HepG2 (cell line): ENCODE data around the gene TMEM41B. TPM values are rescaled to one million over a fixed set of nuclear protein-coding genes. Genes with fewer than 3 reads are reported as not detected.
A peak's percentile ranks its signal among the peaks of the same experiment; 100 is the strongest.

ENCODE experiments used
- AGO1 ChIP-seq: fragments of 200-400 bp; formaldehyde crosslinking; IDR thresholded peaks from 2 replicates; pipeline ENCODE4 v1.6.1; 2017; ENCODE audit warnings: mild to moderate bottlenecking, low read depth, low read length, moderate library complexity; ENCODE audit not compliant: poor library complexity, severe bottlenecking
- CAMTA2 ChIP-seq: sonication (generic); formaldehyde crosslinking; IDR thresholded peaks from 2 replicates; pipeline ENCODE4 v1.4.0; 2020; ENCODE audit warnings: mild to moderate bottlenecking, missing genetic modification reagents, borderline replicate concordance
- ETV5 ChIP-seq: IDR thresholded peaks from 2 replicates; pipeline ENCODE4 v1.6.1; 2018; ENCODE audit warnings: missing biosample characterization, missing genetic modification reagents, inconsistent platforms, borderline replicate concordance
- FOSL2 ChIP-seq: sonication (generic); formaldehyde crosslinking; IDR thresholded peaks from 2 replicates; pipeline ENCODE4 v1.4.0; 2020; ENCODE audit warnings: missing genetic modification reagents
- HDAC2 ChIP-seq: sonication (generic); formaldehyde crosslinking; IDR thresholded peaks from 2 replicates; pipeline ENCODE4 v1.4.0; 2020; ENCODE audit warnings: missing genetic modification reagents
- HOXA9 ChIP-seq: sonication (generic); formaldehyde crosslinking; IDR thresholded peaks from 2 replicates; pipeline ENCODE4 v1.8.1; 2022; ENCODE audit warnings: missing genetic modification reagents, mild to moderate bottlenecking, moderate library complexity, borderline replicate concordance
- IRF1 ChIP-seq: sonication (generic); formaldehyde crosslinking; IDR thresholded peaks from 2 replicates; pipeline ENCODE4 v1.4.0; 2020; ENCODE audit warnings: low read depth, mild to moderate bottlenecking, missing genetic modification reagents
- KDM5B ChIP-seq: sonication (generic); formaldehyde crosslinking; IDR thresholded peaks from 2 replicates; pipeline ENCODE4 v1.4.0; 2020; ENCODE audit warnings: missing genetic modification reagents, mild to moderate bottlenecking, borderline replicate concordance
- NFRKB ChIP-seq: fragments of 450-650 bp; IDR thresholded peaks from 2 replicates; pipeline ENCODE4 v1.6.1; 2017
- RARG ChIP-seq: sonication (generic); formaldehyde crosslinking; IDR thresholded peaks from 2 replicates; pipeline ENCODE4 v1.4.0; 2020; ENCODE audit warnings: low read depth, mild to moderate bottlenecking, missing genetic modification reagents
- RFX5 ChIP-seq: IDR thresholded peaks from 2 replicates; pipeline ENCODE4 v1.6.1; 2011; ENCODE audit warnings: low read depth, low read length, improper control_type of control experiment
- RORA ChIP-seq: sonication (generic); formaldehyde crosslinking; IDR thresholded peaks from 2 replicates; pipeline ENCODE4 v1.5.0; 2020; ENCODE audit warnings: mild to moderate bottlenecking, missing genetic modification reagents, moderate library complexity
- SP5 ChIP-seq: IDR thresholded peaks from 2 replicates; pipeline ENCODE4 v1.6.1; 2016; ENCODE audit warnings: low read depth, borderline replicate concordance
- STAG1 ChIP-seq: sonication (generic); formaldehyde crosslinking; IDR thresholded peaks from 2 replicates; pipeline ENCODE4 v1.4.0; 2020; ENCODE audit warnings: missing genetic modification reagents
- SUZ12 ChIP-seq: fragments of 150-350 bp; IDR thresholded peaks from 2 replicates; pipeline ENCODE4 v1.6.1; 2014; ENCODE audit warnings: low read depth, low read length
- ZBTB7A ChIP-seq: sonication (generic); formaldehyde crosslinking; IDR thresholded peaks from 2 replicates; pipeline ENCODE4 v1.8.0; 2022; ENCODE audit warnings: mild to moderate bottlenecking, missing genetic modification reagents
- ZNF329 ChIP-seq: sonication (generic); formaldehyde crosslinking; IDR thresholded peaks from 2 replicates; pipeline ENCODE4 v1.9.0; 2021; ENCODE audit warnings: low read depth, mild to moderate bottlenecking, missing genetic modification reagents
- ZNF383 ChIP-seq: sonication (generic); formaldehyde crosslinking; IDR thresholded peaks from 2 replicates; pipeline ENCODE4 v1.4.0; 2020; ENCODE audit warnings: missing genetic modification reagents, mild to moderate bottlenecking, borderline replicate concordance
- ZNF609 ChIP-seq: sonication (generic); formaldehyde crosslinking; IDR thresholded peaks from 2 replicates; pipeline ENCODE4 v1.4.0; 2020; ENCODE audit warnings: mild to moderate bottlenecking, missing genetic modification reagents, borderline replicate concordance
- ZNF678 ChIP-seq: sonication (generic); formaldehyde crosslinking; IDR thresholded peaks from 2 replicates; pipeline ENCODE4 v1.4.0; 2020; ENCODE audit warnings: mild to moderate bottlenecking, missing genetic modification reagents
- ZNF792 ChIP-seq: IDR thresholded peaks from 2 replicates; pipeline ENCODE4 v1.6.1; 2016
- polyA plus RNA-seq, 8 experiments: library from polyadenylated mRNA; depleted of rRNA in 3 of 8; stranded (reverse) in 7 of 8; unstranded in 1 of 8; fragments of >200 nt; fragmentation: Illumina TruSeq in 4 of 8; extraction: Trizol in 4 of 8; gene quantifications; 2 replicates each; pipeline versions ENCODE4 v1.2.1 to v1.2.3, GENCODE V29; 2011 to 2016; ENCODE audit warnings: low read depth in 4 of 8, missing spikeins in 1 of 8, mixed read lengths in 1 of 8; ENCODE audit not compliant: insufficient read depth in 1 of 8
- total RNA-seq, 5 experiments: library from RNA; depleted of rRNA; stranded (reverse); fragments of >200 nt; fragmentation: Illumina TruSeq; extraction: Trizol; gene quantifications; 2 replicates each; pipeline ENCODE4 v1.2.3, GENCODE V29; 2016; ENCODE audit warnings: low read depth in 1 of 5
- TF ChIP-seq, protein P1 (sequence below): sonication (generic); formaldehyde crosslinking; IDR thresholded peaks from 2 replicates; pipeline ENCODE4 v1.4.0; 2020; ENCODE audit warnings: missing genetic modification reagents, mild to moderate bottlenecking, borderline replicate concordance

TMEM41B gene
- total and polyA plus RNA-seq, 2 of the 13 experiments (the other 11 are each of a cell fraction or from before 2014, with no cell fraction given): 36.8 to 48.1 TPM

DNA sequence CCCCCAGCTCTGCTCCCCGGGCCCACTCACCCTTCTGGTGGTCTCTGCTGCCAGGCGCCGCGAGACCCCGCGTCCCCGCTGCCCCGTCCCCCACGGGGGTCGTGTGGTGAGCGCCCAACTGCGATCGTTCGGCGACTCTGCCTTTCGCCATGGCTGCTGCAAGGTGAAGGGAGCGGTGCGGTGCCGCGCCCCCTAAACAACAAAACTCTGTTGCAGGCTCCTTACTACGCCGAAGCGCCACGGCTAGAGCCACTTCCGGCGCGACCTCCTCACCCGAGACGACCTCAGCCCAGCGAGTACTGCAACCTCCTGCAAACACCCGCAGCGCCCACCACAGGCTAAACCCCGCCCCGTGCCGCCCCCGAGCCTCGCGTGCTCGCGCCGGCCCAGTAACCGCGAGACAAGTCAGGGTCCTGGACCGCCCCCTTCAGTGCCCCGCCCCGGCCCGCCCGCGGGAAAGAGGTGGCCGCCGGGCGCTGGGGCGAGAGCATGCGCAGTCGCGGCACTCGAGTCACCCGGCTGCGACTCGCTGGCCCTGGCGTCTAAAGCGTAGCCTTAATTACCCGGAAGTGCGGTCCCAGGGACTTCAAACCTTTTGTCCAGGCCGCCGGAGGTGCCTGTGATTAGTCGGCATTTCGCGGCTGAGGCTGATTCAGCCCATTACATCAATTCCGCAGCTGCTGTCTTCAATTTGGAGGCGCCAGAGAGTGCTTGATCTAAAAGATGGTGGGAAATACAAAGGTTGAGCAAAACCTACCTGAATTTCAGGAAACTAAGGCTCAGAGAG, at the start of gene TMEM41B (continued):
- TF ChIP-seq AGO1: no peak
- TF ChIP-seq RORA (CRISPR knock-in tag): no peak
- TF ChIP-seq, protein P1, sequence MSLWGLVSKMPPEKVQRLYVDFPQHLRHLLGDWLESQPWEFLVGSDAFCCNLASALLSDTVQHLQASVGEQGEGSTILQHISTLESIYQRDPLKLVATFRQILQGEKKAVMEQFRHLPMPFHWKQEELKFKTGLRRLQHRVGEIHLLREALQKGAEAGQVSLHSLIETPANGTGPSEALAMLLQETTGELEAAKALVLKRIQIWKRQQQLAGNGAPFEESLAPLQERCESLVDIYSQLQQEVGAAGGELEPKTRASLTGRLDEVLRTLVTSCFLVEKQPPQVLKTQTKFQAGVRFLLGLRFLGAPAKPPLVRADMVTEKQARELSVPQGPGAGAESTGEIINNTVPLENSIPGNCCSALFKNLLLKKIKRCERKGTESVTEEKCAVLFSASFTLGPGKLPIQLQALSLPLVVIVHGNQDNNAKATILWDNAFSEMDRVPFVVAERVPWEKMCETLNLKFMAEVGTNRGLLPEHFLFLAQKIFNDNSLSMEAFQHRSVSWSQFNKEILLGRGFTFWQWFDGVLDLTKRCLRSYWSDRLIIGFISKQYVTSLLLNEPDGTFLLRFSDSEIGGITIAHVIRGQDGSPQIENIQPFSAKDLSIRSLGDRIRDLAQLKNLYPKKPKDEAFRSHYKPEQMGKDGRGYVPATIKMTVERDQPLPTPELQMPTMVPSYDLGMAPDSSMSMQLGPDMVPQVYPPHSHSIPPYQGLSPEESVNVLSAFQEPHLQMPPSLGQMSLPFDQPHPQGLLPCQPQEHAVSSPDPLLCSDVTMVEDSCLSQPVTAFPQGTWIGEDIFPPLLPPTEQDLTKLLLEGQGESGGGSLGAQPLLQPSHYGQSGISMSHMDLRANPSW (CRISPR knock-in tag): 0 out of 2 replicates have a peak, but pooled peaks have one; percentile 26
- peak; percentile 83; the same call in 1 of the 2 replicates for TF ChIP-seq ZBTB7A (CRISPR knock-in tag)
- no peak for TF ChIP-seq ZNF678 (CRISPR knock-in tag)
- TF ChIP-seq CAMTA2 (CRISPR knock-in tag): no peak
- peak; percentile 12; the same call in 1 of the 2 replicates for TF ChIP-seq ZNF383 (CRISPR knock-in tag)
- no peak for TF ChIP-seq STAG1 (CRISPR knock-in tag)
- peak; percentile 68; the same call in 1 of the 2 replicates for TF ChIP-seq KDM5B (CRISPR knock-in tag)
- TF ChIP-seq SUZ12: no peak
- peak; percentile 83 for TF ChIP-seq FOSL2 (CRISPR knock-in tag)
- no peak; the same call in 1 of the 2 replicates for TF ChIP-seq HOXA9 (CRISPR knock-in tag)
- TF ChIP-seq IRF1: no peak
- peak; percentile 88 for TF ChIP-seq SP5 (CRISPR knock-in tag)
- 0 out of 2 replicates have a peak, but pooled peaks have one; percentile 16 for TF ChIP-seq RFX5
- peak; percentile 76; the same call in 1 of the 2 replicates for TF ChIP-seq ETV5 (CRISPR knock-in tag)
- TF ChIP-seq ZNF609 (CRISPR knock-in tag): peak; percentile 60; the same call in 1 of the 2 replicates
- TF ChIP-seq HDAC2: peak; percentile 37; the same call in 1 of the 2 replicates
- TF ChIP-seq ZNF329 (CRISPR knock-in tag): no peak
- no peak for TF ChIP-seq ZNF792 (CRISPR knock-in tag)
- no peak for TF ChIP-seq NFRKB
- no peak for TF ChIP-seq RARG (CRISPR knock-in tag)
